Measurements from ENCODE around the gene SMG9.

DNA sequence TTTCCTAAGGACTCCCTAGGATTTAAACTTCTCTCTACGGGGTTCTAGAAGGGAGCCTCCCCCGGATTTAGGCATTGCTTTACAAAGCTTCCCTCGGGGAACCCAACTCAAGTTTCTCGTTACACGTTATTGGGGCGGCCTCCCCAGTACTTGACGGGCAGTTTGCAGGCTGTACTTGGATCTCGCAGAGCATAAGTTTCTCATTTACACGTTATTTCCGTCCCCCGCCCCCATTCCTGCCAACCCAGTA is 584 bp downstream of the SMG9 start:
- TF ChIP-seq, protein P1, sequence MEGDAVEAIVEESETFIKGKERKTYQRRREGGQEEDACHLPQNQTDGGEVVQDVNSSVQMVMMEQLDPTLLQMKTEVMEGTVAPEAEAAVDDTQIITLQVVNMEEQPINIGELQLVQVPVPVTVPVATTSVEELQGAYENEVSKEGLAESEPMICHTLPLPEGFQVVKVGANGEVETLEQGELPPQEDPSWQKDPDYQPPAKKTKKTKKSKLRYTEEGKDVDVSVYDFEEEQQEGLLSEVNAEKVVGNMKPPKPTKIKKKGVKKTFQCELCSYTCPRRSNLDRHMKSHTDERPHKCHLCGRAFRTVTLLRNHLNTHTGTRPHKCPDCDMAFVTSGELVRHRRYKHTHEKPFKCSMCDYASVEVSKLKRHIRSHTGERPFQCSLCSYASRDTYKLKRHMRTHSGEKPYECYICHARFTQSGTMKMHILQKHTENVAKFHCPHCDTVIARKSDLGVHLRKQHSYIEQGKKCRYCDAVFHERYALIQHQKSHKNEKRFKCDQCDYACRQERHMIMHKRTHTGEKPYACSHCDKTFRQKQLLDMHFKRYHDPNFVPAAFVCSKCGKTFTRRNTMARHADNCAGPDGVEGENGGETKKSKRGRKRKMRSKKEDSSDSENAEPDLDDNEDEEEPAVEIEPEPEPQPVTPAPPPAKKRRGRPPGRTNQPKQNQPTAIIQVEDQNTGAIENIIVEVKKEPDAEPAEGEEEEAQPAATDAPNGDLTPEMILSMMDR (IDR thresholded peaks at IDR 0.05; ENCODE audit: low read depth, low read length) = no peak
- TF ChIP-seq EZH2phosphoT487 (IDR thresholded peaks at IDR 0.05; ENCODE audit: low read depth) = no peak

All from OCI-LY3 (cell line).